GM19035 (cell line): ENCODE data around the gene GRK2.
A peak's percentile ranks its signal among the peaks of the same experiment; 100 is the strongest.
"Not testable (repeated sequence)": the region's sequence is repeated elsewhere in the genome, so short reads cannot be mapped to it uniquely, and the experiment has no call there.

Source experiments
- ATAC-seq: cut with Tn5 transposase; IDR thresholded peaks from one replicate; pipeline ENCODE4 v1.9.1; 2021; ENCODE audit not compliant: unreplicated experiment

The GRK2 gene

DNA sequence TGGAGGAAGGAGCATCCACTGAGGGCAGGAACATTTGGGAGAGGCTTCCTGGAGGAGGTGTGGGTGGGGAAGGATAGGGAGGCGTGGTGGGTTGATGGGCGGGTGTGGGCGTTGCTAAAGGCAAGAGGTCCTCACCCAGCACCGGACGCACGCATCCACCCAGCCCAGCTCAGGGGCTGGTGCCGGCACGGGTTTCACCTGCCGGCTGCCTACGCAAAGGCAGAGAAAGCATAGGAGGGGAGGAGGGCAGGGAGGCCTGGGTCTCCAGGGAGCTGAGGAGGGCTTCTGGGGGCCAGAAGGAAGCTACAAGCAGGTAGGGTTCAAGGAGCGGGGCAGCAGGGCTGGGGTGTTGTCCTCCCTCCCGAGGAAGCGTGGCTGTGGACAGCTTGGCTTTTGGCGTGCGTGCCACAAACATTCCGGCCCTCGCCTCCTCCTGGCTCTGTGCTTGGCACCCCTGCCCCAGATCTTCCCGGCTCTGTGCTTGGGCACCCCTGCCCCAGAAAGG lies 44.8 kb downstream of the GRK2 start:
- ATAC-seq = no peak

DNA sequence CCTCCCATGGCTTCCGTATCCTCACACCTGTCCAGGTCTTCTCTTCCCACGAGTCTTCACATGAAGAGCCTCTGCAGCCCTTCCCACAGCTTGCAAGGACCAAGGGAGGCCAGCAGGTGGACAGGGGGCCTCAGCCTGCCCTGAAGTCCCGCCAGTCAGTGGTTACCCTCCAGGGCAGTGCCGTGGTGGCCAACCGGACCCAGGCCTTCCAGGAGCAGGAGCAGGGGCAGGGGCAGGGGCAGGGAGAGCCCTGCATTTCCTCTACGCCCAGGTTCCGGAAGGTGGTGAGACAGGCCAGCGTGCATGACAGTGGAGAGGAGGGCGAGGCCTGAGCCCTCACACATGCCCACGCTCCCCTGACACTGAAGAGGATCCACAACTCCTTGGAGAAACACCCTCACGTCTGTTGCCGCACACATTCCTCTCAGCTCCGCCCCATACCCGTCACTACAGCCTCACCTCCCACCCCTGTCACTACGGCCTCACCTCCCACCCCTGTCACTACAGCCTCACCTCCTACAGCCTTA lies 45.3 kb downstream of the GRK2 start:
- ATAC-seq = no peak

DNA sequence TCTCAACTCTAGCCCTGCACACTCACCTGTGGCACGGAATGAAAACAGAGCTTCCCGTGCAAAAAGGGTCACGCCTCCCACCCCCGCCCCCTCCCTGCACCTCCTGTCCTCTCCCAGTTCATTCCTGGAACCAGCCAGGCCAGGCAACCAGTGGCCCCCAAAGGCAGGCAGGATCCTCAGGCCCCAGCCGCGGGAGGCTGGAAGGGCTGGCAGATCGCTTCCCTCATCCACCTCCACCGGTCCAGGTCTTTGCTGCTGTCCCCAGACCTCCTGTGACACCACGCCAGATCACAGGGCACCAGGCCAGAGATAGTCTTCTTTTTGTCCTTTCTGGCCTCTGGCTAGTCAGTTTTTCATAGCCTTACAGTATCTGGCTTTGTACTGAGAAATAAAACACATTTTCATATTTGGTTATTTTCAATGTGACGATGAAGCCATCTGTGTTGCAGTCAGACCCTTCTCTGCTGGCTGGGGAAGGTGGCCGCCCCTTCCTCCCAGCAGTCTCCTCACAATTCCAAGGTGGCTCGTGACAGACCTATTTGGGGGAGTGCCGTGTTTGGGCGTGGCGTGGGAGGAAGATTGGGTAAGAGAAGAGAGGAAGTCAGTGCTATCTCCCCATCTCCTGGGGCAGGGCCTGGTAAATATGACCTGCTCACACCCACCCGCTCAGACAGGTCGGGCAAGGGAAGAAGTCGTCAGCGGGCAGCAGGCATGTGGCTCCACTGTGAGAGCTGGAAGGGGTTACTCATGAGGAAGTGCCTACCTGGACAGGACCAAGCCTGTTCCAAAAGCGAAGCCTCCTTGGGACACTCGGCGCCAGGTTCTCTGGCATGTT lies 46.1 kb downstream of the GRK2 start:
- no peak for ATAC-seq

DNA sequence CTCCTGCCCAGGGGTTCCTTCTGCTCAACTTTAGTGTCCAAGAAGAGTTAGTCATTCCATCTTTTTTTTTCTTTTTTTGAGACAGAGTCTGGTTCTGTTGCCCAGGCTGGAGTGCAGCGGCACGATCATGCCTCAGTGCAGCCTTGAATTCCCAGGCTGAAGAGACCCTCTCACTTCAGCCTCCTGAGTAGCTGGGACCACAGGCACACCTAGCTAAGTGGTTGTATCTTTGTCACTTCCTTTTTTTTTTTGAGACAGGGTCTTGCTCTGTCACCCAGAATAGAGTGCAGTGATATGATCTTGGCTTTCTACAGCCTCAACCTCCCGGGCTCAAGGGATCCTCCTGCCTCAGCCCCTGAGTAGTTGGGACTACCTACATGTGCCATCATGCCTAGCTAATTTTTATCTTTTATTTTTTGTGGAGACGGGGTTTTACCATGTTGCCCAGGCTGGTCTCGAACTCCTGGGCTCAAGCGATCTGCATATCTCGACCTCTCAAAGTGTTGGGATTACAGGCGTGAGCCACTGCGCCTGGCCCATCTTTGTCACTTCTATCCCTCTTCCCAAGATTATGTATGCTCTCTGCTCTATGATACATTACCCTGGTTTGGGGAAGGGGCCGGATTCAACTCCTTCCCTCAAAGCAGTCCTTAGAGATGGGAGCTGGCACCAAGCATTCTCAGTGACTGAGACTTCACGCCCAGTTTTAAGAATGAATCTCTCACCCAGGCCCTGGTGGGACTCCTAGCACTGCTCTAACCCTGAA lies 47.0 kb downstream of the GRK2 start:
- ATAC-seq = no peak

DNA sequence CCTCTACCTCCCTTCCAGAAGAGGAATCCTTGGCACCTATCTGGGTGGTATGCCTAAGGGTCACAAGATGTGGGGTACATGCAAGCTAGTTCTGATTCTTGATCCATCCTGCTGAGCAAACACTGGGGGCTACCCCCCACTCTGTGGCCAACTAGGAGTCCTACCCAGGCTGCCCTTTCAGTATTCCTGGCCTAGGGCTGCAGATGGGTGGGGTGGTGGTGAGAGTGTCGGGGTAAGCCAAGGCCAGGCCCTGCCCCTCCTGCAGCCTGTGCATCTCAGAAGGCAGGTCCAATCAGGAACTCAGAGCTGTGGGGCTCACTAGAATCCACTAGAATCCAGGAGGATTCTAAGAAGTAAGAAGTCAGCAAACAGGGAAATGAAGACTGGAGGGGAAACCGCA lies 47.9 kb downstream of the GRK2 start:
- ATAC-seq = no peak

DNA sequence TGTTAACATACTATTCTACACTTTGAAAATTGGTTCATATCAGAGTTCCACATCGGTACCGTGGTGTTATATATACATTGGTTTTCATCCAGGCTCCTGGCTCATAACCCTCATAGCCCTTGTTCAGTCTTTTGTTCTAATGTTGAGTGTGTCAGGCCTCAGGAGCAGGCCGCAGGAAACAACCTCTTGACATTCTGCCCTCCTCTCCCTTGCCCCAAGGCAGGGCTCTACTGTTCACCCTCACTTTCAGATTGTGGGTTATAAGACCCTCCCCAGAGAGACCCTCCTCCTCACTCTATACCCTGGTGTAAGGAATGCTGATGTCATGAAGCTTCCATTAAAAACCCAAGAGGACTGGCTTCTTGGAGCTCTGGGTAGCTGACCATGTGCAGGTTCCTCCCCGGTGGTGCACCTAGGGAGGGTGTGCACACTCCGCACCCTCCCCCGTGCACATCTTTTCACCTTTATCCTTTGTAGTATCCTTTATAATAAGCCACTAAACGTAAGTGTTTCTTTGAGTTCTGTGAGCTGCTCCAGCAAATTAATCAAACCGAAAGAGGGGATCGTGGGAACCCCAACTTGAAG lies 49.1 kb downstream of the GRK2 start:
- ATAC-seq = no peak

DNA sequence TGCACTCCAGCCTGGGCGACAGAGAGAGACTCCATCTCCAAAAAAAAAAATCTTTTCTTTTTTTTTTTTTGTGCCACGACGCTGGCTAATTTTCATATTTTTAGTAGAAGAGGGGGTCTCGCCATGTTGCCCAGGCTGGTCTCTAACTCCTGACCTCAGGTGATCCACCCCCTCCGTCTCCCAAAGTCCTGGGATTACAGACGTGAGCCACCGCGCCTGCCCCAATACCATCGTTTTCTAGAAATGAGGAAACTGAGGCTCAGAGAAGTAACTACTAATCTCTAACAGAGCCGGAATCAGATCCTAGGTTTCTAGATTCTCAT lies 50.6 kb downstream of the GRK2 start:
- ATAC-seq = no peak

DNA sequence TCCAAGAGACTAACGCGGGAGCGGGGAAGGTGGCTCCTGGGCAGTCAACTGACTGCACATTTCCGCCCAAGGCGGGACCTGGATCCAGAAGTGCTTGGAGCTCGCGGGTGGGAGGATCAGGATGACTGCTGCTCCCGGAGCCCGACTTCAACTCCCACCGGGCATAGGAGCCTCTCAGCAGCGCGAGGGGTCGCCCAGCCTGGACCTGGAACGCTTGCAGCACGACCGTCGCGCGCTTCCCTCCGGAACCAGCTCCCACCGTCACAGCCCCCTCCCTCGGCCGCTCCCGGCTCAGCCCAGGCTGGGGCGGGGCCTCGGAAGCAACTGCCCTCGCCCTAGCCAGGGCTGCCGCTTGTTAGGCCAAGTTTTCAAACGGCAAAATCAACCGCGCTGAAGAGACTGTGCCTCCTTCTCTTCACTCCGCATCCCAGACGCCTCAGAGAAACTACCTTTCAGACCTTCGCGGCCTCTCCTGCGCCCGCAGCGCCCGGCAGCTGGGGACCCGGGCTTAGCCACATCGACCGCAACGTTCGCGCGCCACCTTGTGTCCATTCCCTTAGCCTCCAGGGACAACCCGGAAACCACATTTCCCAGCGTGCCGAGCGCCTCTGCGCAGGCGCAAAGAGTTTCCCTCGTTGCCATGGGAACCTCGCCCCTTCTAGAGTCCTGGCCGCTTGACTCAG lies 51.1 kb downstream of the GRK2 start:
- peak; percentile 78 for ATAC-seq

DNA sequence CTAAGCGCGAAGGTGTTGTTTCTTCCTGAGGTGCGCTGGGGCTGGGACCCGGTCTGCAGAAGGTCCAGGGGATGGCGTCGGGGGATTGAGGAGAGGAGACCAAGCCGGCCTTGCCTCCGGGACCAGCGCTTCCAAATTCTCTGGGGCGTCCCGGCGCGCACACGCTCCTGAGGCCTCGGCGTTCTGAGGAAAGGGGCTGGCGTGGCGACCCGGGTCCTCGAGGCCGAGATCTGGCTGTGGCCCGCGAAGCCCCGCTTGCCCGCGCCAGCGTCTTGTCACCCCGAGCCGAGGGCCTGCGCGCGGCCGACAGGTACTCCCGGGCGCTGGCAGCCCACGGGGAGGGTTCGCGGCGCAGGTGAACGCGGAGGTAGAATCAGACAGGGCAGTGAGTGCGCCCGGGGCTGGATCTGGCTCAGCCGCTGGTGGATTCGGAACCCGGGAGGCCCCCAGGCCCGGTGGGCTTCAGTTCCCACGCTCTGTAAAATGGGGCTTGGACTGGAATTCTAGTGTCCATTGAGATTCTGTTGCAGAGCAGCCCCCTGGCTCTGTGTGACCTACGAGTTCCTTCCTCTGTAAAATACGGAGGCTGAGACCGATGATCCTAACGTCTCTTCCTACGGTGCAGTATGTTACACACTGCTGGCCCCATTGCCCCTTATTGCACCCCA lies 51.7 kb downstream of the GRK2 start:
- ATAC-seq = peak; percentile 20

DNA sequence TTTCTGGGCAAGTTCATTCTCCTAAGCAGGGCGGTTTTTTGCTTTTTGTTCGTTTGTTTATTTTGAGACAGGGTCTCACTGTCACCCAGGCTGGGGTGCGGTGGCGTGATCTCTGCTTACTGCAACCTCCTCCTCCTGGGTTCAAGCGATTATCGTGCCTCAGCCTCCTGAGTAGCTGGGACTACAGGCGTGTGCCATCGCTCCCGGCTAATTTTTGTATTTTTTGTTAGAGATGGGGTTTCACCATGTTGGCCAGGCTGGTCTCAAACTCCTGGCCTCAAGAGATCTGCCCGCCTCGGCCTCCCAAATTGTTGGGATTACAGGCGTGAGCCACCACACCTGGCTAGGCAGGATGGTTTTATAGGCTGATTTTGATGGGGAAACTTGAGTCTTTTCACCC lies 52.6 kb downstream of the GRK2 start:
- not testable (repeated sequence) for ATAC-seq

DNA sequence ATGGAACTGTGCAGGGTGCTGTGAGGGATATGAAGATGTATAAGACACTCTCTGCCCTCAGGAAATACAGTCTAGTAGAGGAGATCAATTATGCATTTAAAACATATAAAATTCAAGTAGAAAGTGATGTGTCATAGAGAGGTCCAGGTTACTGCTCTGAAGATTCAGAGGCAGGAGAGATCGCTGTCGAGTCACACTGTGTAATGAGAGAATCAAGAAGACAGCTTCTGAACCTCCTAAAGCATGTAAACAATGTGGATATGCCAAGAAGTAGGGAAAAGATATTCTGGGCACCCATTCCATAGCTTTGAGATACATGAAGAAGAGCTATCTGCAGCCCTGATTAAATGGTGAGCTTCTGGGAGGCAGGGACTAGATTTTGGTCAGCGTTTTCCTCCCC lies 53.7 kb downstream of the GRK2 start:
- no peak for ATAC-seq

DNA sequence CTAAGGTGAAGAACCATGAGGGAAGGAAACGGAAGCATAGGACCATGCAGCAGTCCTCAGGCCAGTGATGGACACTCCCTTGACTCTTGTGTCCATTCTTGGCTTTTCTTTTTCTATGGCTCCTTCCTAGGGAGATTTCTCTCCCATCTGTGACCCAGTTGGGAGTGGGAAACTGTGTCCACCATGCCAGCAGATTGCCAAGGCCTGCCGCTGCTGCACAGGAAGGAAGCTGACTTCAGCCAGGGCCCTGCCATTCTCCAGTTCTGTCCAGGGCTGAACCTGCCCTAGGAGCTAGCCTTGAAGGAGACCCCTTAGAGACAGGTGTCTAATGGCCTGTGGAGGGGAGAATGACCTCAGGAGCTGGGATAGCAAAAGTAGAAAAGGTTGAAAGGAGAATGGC lies 54.4 kb downstream of the GRK2 start:
- no peak for ATAC-seq

DNA sequence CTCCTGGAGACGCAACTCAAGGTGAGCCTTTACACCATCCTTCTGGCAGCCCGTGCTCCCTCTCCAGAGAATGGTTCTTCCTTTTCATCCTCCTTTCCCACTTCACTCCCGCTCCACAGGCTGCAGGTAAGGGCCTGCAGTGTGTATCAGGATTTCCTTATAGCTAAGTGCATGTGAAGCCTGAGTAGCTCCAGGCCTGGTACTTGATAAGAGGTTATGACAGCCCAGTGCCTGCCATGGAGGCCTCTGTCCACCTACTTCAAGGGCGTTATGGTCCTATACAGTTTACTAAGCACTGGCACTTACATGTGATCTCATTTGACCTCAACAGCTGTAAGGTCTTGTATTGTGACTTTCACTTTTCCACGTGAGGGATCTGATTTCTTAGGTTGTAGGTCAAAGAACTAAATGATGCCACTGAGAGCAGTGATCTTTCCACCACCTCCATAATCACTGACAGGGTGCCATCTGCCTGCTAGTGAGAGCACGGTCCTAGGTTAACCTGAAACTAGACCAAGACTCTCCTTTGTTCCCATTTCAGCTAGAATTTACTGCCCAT lies 55.1 kb downstream of the GRK2 start:
- no peak for ATAC-seq

DNA sequence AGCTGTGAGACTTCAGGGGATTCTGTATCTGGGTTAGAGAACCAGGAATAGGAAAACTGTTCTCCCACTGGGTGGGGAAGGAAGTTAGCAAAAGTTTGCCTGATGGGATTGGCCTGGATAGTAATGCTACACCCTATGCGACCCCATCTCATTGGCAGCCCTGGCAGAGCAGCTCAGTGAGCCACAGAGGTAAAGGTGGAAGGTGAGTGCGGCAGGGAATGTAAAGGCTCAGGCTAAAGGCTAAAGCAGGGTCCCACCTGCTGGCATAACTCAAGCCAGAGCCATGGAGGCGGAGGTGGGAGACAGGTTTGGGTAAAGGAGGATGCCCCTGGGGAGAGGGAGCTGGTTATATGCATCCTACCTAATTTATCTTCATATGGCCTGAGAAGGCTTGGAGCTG lies 55.8 kb downstream of the GRK2 start:
- ATAC-seq = no peak

DNA sequence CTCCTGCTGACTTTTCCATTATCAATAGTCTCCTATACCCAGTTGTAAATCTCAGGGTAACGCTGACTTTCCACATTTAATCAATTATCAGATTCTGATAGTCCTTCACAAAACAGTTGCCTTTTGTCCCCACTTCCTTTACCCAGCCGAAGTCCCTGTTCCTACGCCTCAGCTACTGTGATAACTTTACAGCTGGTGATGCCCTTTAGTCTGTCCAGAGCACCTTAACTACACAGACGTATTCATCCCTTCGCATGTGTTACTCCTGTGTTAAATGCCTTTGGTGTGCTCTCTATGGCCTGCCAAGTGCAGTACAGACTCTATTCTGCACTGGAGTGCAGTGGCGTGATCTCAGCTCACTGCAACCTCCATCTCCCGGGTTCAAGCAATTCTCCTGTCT lies 57.3 kb downstream of the GRK2 start:
- ATAC-seq = no peak

DNA sequence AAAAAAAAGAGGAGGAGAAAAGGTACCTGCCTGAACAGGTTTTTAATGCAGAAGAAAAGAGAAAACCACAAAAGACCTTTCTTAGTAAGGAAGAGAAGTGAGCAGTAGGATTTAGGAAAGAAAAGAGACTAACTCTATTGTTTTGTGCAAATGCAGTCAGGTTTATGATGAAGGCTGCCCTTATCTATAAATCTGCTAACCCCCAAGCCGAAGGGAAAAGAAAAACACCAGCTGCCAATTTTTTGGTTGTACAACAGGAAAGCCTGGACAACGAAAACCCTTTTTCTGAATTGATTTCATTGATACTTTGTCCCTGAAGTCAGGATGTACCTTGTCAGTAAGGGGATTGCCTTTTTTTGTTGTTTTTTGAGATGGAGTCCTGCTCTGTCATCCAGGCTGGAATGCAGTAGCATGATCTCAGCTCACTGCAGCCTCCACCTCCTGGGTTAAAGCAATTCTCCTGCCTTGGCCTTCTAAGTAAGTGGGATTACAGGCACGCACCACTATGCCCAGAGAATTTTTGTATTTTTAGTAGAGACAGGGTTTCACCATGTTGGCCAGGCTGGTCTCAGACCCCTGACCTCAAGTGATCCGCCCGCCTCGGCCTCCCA lies 65.9 kb downstream of the GRK2 start:
- no peak for ATAC-seq
